ENCODE data around the gene RTRAF. TPM values are rescaled to one million over a fixed set of nuclear protein-coding genes. Genes with fewer than 3 reads are reported as not detected.
A peak's percentile ranks its signal among the peaks of the same experiment; 100 is the strongest.

The RTRAF gene
- total RNA-seq, 2 experiments from 2014 or later, result 222 to 238 TPM

DNA sequence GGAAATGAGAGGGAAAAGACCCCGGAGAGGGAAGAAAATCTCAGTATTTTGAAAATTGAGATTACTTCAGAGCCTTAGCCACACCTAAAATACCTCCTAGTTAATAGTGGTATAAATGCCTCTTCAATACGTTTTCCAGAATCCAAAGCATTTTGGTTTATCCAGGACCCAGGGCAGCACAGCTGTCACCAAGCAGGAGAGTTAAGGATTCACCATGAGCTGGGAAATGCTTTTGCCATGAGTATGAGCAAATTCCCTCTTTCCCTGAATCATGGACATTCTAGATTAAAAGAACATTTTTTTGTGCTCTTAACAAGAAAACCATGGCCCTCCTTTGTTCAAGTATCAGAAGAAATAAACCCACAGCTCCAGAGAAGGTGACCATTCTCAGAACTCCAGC lies 21.8 kb upstream of the RTRAF start:
- intact Hi-C loops (cut with micrococcal nuclease), result no loop called here
- Mint-ChIP-seq H3K9me3 (no peaks in the 10 kb centered on the region), H3K27ac (peak overlapping the region; percentile 14), H3K36me3 (peaks cover 11% of the 10 kb centered on the region), H3K4me3 (no peak overlapping the region), H3K27me3 (no peaks in the 10 kb centered on the region), H3K4me1 (ENCODE audit: low read depth) (peaks cover 12% of the 10 kb centered on the region)
- ChIA-PET CTCF (interaction anchor here (2.3 kb wide), 1 partner anchor 11 kb away, joined by 15 read pairs; no protein-coding TSS in a partner anchor), POLR2A (no interaction called here)
- DNase-seq, result no peak

DNA sequence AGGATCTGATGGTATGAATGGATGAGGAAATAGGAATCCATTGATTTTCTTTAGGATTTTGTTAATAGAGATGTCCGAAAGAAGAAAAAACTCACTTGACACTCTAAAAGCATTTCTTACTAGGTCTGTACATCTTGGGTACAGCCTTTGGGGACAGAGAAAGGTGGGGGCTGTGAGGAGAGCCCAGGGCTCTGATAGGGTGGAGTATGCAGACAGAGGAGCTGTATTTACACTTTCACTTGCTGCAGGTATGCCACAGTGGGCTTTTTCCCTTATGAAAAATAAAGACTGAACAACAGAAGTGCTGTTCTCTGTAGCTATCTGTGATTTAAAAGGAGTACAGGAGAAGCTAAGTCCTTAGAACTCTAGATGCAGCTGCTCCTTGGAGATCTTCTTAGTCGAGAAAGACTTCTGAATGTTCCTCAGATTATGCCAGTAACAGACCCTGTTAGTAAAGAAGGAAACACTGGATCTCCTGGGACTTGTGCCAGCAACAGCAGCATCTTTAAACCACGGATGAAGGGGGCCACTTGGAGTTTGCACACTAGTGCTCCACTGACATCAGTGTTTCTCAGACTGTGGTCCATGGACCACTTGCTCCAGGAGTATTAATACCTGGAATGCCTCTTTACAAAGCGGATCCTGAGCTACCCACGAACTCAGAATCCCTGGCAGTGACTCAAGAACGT lies 19.4 kb upstream of the RTRAF start:
- intact Hi-C loops (cut with micrococcal nuclease), result no loop called here
- no peaks in the 10 kb centered on the region for H3K9me3 Mint-ChIP-seq
- peaks cover 7% of the 10 kb centered on the region for H3K36me3 Mint-ChIP-seq
- no peak overlapping the region for H3K27ac Mint-ChIP-seq
- ChIA-PET CTCF (interaction anchor here (1.2 kb wide), 1 partner anchor 9 kb away, joined by 4 read pairs; no protein-coding TSS in a partner anchor), POLR2A (no interaction called here)
- no peak for DNase-seq
- H3K27me3 Mint-ChIP-seq, result no peaks in the 10 kb centered on the region
- no peak overlapping the region for H3K4me3 Mint-ChIP-seq
- H3K4me1 Mint-ChIP-seq (ENCODE audit: low read depth), result no peaks in the 10 kb centered on the region

GRCh38 chr14:51972566-51972965 lies 16.8 kb upstream of the RTRAF start:
- intact Hi-C loops (cut with micrococcal nuclease), result no loop called here
- H3K4me1 Mint-ChIP-seq (ENCODE audit: low read depth), result no peaks in the 10 kb centered on the region
- H3K27ac Mint-ChIP-seq, result no peak overlapping the region
- no peaks in the 10 kb centered on the region for H3K9me3 Mint-ChIP-seq
- ChIA-PET CTCF (no interaction called here), POLR2A (no interaction called here)
- DNase-seq, result no peak
- no peak overlapping the region for H3K4me3 Mint-ChIP-seq
- H3K36me3 Mint-ChIP-seq, result peaks cover 4% of the 10 kb centered on the region
- no peaks in the 10 kb centered on the region for H3K27me3 Mint-ChIP-seq

- DNase-seq, result no peak
- Mint-ChIP-seq H3K36me3 (no peaks in the 10 kb centered on the region), H3K27ac (no peak overlapping the region), H3K27me3 (no peaks in the 10 kb centered on the region), H3K4me3 (no peak overlapping the region), H3K9me3 (no peaks in the 10 kb centered on the region), H3K4me1 (ENCODE audit: low read depth) (peaks cover 10% of the 10 kb centered on the region)
- CTCF ChIA-PET, result interaction anchor here (0.8 to 3.6 kb wide), 7 partner anchors 9 to 424 kb away, joined by 3 to 15 read pairs (median 5); no protein-coding TSS in a partner anchor
- POLR2A ChIA-PET, result no interaction called here
- intact Hi-C loops (cut with micrococcal nuclease), result no loop called here
These were observed 12.3 kb upstream of the RTRAF start for GRCh38 chr14:51977075-51977474.

DNA sequence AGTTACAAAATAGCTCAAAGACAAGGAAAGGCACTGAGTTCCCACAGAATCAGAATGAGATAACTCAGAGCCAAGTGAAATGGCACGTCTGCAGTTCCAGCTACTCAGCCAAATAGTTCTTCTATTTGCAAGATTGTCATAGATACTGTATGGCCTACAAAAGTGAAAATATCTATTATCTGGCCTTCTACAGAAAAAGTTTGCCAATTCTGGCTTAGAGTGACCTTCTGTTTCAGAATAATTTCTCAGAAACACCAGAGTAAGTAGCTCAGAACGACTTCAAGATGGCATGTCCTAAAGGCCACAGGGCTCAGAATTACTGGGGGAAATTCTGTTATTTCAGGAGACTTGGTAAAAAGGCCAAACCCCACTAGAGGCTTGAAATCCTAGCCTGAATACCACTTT lies 10.7 kb upstream of the RTRAF start:
- Mint-ChIP-seq H3K27ac (no peak overlapping the region), H3K27me3 (no peaks in the 10 kb centered on the region), H3K4me3 (no peak overlapping the region), H3K9me3 (no peaks in the 10 kb centered on the region), H3K36me3 (no peaks in the 10 kb centered on the region), H3K4me1 (ENCODE audit: low read depth) (peaks cover 10% of the 10 kb centered on the region)
- ChIA-PET CTCF (interaction anchor here (0.7 to 5.6 kb wide), 56 partner anchors 8 to 1344 kb away, joined by 3 to 30 read pairs (median 4); partner anchors contain the start of gene GNG2), POLR2A (no interaction called here)
- intact Hi-C loops (cut with micrococcal nuclease), result loop anchor here (1.0 to 2.0 kb wide), 3 partner anchors 109 to 198 kb away; no protein-coding TSS in a partner anchor
- DNase-seq, result no peak

DNA sequence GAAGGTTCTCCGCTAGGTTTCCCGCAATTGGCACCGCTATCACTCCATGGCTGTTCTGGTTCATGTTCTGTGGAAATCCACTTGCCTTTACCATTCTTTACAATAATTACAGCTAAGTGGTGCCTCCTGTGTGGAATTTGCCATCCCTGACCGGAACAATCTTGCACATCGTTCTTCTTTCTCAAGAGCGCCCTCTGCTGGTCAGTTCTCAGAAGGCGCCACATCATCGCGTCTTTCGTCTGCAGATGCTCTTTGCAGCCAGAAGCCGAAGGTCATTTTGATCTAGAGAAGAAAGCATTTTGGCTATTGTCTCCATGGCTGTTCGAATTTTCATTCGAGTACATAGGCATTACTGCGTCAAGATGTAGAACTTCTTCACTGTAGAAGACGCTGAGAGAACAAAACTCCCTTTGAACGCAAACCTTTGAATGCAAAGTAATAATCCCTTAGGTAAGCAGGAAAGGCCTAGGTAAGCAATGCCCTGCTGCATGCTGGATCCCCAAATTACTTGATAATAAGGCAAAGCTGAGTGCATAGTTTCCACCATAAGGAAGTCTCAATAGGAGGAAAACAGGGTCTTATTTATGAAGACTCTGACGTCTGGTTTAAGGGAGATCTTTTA lies 10.1 kb upstream of the RTRAF start:
- no peaks in the 10 kb centered on the region for H3K36me3 Mint-ChIP-seq
- DNase-seq, result peak; percentile 88
- intact Hi-C loops (cut with micrococcal nuclease), result loop anchor here (1.0 to 2.0 kb wide), 3 partner anchors 110 to 198 kb away; no protein-coding TSS in a partner anchor
- H3K27me3 Mint-ChIP-seq, result no peaks in the 10 kb centered on the region
- H3K9me3 Mint-ChIP-seq, result no peaks in the 10 kb centered on the region
- H3K4me3 Mint-ChIP-seq, result no peak overlapping the region
- no peak overlapping the region for H3K27ac Mint-ChIP-seq
- POLR2A ChIA-PET, result interaction anchor here (0.9 kb wide), 1 partner anchor 14 kb away, joined by 3 read pairs; no protein-coding TSS in a partner anchor
- CTCF ChIA-PET, result interaction anchor here (0.7 to 5.6 kb wide), 55 partner anchors 9 to 1343 kb away, joined by 3 to 30 read pairs (median 4); partner anchors contain the start of gene GNG2
- peaks cover 10% of the 10 kb centered on the region for H3K4me1 Mint-ChIP-seq (ENCODE audit: low read depth)

DNA sequence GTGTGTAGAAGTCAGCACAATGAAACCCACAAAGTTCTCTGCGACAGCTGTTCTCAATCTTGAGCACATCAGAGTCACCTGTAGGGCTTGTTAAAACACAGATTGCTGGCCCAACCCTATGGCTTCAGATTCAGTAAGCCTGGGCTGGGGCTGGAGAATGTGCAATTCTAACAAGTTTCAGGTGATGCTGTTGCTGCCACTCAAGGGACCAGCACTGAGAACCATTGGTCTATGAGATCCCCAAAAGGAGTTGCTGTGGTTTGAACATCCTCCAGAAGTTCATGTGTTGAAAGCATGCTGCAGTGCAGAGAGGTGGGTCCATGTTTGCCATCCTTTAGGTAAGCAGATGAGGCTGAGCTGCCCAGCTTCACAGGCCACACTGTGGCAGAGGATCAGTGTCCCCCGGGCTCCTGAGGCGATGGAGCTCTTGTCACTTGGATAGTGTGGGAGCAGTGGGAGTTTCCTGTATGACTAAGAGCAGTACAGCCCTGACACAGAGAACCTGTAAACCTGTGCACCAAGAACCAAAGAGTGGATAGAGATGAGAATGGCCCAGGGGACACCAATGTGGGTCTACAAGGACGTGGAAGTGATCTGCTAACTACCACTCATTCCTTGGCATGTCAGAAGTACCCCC lies 8.0 kb upstream of the RTRAF start:
- POLR2A ChIA-PET, result no interaction called here
- intact Hi-C loops (cut with micrococcal nuclease), result no loop called here
- H3K4me1 Mint-ChIP-seq (ENCODE audit: low read depth), result peaks cover 10% of the 10 kb centered on the region
- H3K27ac Mint-ChIP-seq, result no peak overlapping the region
- DNase-seq, result peak; percentile 25
- H3K4me3 Mint-ChIP-seq, result no peak overlapping the region
- no peaks in the 10 kb centered on the region for H3K9me3 Mint-ChIP-seq
- CTCF ChIA-PET, result interaction anchor here (1.3 to 5.6 kb wide), 9 partner anchors 13 to 329 kb away, joined by 3 to 30 read pairs (median 7); partner anchors contain the start of gene FRMD6
- no peaks in the 10 kb centered on the region for H3K27me3 Mint-ChIP-seq
- no peaks in the 10 kb centered on the region for H3K36me3 Mint-ChIP-seq

DNA sequence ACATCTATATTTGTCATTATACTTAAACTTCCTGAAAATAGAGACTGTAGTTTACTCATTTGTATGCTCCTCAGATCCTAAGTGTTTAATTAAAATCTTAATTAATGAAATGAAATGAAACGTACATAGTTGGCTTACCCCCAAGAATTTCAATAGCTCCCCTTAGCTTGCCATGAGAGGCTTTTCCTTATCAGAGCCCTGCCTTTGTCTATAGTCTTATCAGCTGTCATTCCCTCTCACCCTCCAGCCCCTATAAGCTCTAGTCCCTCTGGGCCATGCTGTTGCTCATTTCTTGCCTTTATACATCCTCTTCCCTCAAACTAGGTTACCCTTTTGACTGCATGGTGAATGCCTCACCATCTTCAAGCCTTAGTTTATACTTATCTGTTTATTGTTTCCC lies 1.1 kb upstream of the RTRAF start:
- Mint-ChIP-seq H3K9me3 (no peaks in the 10 kb centered on the region), H3K36me3 (peaks cover 11% of the 10 kb centered on the region), H3K4me3 (no peak overlapping the region), H3K27ac (peak overlapping the region; percentile 79), H3K27me3 (no peaks in the 10 kb centered on the region), H3K4me1 (ENCODE audit: low read depth) (peaks cover 24% of the 10 kb centered on the region)
- intact Hi-C loops (cut with micrococcal nuclease), result loop anchor here (2.0 to 5.0 kb wide), 3 partner anchors 81 to 336 kb away; partner anchors contain the start of gene FRMD6
- ChIA-PET CTCF (interaction anchor here (1.9 kb wide), 1 partner anchor 9 kb away, joined by 9 read pairs; no protein-coding TSS in a partner anchor), POLR2A (interaction anchor here (0.7 to 1.0 kb wide), 2 partner anchors 20 to 128 kb away, joined by 4 read pairs; partner anchors contain the start of gene GNG2)
- DNase-seq, result no peak

- ChIA-PET CTCF (no interaction called here), POLR2A (interaction anchor here (1.0 to 1.3 kb wide), 2 partner anchors 20 to 122 kb away, joined by 3 read pairs; no protein-coding TSS in a partner anchor)
- intact Hi-C loops (cut with micrococcal nuclease), result loop anchor here (5.0 kb wide), 2 partner anchors 482 to 748 kb away; partner anchors contain the start of gene TMX1
- Mint-ChIP-seq H3K4me1 (ENCODE audit: low read depth) (peaks cover 39% of the 10 kb centered on the region), H3K9me3 (no peaks in the 10 kb centered on the region), H3K36me3 (peaks cover 24% of the 10 kb centered on the region), H3K27ac (no peak overlapping the region), H3K4me3 (peak overlapping the region; percentile 89), H3K27me3 (no peaks in the 10 kb centered on the region)
- no peak for DNase-seq
These were observed 1.1 kb downstream of the RTRAF start for GRCh38 chr14:51990488-51990887.

DNA sequence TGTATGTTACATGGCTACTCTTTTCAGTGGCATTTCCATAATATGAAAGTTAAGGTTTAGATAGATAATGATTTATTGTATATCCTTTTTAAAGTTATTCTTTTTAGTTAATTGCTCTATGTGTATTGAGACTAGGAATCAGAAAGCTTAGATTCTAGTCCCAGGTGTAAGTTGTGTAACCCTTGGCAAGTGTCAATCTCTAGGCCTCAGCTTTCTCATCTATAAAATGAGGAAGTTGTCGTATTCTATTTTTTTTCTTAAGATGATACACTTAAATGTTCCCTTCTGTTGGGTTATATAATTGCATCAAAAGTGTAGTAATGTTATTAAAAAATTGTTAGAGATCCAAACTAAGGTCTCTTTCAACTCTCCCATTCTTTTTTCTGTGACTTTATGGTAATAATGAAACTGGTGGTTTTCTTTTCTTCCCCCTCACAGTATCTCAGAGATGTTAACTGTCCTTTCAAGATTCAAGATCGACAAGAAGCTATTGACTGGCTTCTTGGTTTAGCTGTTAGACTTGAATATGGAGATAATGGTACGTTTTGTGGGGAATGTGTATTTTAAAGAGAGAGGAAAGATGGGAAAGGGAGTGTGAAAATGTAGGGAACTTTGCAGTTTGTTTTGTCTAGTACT lies 4.1 kb downstream of the RTRAF start:
- Mint-ChIP-seq H3K27me3 (no peaks in the 10 kb centered on the region), H3K4me1 (ENCODE audit: low read depth) (peaks cover 38% of the 10 kb centered on the region), H3K9me3 (no peaks in the 10 kb centered on the region), H3K27ac (no peak overlapping the region), H3K36me3 (peaks cover 33% of the 10 kb centered on the region), H3K4me3 (no peak overlapping the region)
- ChIA-PET POLR2A (interaction anchor here (0.8 kb wide), 1 partner anchor 38 kb away, joined by 3 read pairs; no protein-coding TSS in a partner anchor), CTCF (interaction anchor here (0.5 to 3.3 kb wide), 3 partner anchors 15 to 336 kb away, joined by 3 to 15 read pairs (median 4); no protein-coding TSS in a partner anchor)
- DNase-seq, result no peak
- intact Hi-C loops (cut with micrococcal nuclease), result loop anchor here (5.0 kb wide), 2 partner anchors 479 to 751 kb away; partner anchors contain the start of gene TMX1

- Mint-ChIP-seq H3K9me3 (no peaks in the 10 kb centered on the region), H3K4me3 (no peak overlapping the region), H3K4me1 (ENCODE audit: low read depth) (peaks cover 26% of the 10 kb centered on the region), H3K36me3 (peaks cover 41% of the 10 kb centered on the region), H3K27me3 (no peaks in the 10 kb centered on the region), H3K27ac (no peak overlapping the region)
- ChIA-PET CTCF (interaction anchor here (0.6 to 1.8 kb wide), 22 partner anchors 10 to 304 kb away, joined by 3 to 11 read pairs (median 4); no protein-coding TSS in a partner anchor), POLR2A (no interaction called here)
- no peak for DNase-seq
- intact Hi-C loops (cut with micrococcal nuclease), result loop anchor here (5.0 kb wide), 1 partner anchor 136 kb away; no protein-coding TSS in a partner anchor
These were observed 6.9 kb downstream of the RTRAF start for GRCh38 chr14:51996148-51996746.
